B cell (primary cell): ENCODE measurements around the gene EPN2.

Experiments used
- EZH2 ChIP-seq: IDR thresholded peaks from 2 replicates; pipeline ENCODE4 v1.6.1; 2012; ENCODE audit warnings: borderline replicate concordance, low read depth, mild to moderate bottlenecking, moderate library complexity, low read length; ENCODE audit not compliant: insufficient read depth, poor library complexity, severe bottlenecking
- TF ChIP-seq, protein P1 (sequence below): fragments of 200-600 bp; IDR thresholded peaks from one replicate; pipeline ENCODE4 v1.8.0; 2022; ENCODE audit warnings: antibody characterized with exemption, mild to moderate bottlenecking

DNA sequence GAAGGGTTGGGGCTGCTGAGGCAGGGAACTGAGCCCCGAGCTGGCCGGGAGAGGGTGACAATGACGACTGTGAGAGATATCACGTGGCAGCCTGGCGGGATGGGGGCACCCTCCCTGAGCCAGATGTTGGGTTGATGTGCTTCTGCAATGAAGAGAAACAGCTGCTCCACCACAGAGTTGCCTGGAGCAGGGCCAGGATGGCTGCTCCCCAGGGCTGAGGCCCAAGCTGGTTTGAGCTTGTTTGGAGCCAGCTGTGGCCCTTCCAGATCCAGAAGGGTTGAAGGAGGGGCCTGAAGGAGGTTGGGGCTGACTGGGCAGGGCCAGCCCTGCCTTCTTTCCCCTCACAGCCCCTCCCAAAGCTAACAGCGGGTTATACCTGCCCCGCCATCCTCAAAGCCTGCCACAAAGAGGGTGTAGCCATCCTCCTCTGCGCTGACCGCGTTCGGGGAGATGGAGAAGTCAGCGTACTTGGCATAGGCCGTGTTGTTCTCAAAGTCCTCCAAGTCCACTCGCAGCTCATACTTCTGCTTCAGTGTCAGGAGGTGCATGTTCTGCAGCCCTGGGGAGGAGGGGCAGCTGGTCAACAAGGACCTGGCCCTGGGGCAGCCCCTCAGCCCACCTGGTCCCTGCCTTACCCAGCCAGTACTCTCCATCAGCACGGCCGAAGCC is 147.7 kb downstream of the EPN2 start:
- TF ChIP-seq, protein P1, sequence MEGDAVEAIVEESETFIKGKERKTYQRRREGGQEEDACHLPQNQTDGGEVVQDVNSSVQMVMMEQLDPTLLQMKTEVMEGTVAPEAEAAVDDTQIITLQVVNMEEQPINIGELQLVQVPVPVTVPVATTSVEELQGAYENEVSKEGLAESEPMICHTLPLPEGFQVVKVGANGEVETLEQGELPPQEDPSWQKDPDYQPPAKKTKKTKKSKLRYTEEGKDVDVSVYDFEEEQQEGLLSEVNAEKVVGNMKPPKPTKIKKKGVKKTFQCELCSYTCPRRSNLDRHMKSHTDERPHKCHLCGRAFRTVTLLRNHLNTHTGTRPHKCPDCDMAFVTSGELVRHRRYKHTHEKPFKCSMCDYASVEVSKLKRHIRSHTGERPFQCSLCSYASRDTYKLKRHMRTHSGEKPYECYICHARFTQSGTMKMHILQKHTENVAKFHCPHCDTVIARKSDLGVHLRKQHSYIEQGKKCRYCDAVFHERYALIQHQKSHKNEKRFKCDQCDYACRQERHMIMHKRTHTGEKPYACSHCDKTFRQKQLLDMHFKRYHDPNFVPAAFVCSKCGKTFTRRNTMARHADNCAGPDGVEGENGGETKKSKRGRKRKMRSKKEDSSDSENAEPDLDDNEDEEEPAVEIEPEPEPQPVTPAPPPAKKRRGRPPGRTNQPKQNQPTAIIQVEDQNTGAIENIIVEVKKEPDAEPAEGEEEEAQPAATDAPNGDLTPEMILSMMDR = no peak
- no peak for TF ChIP-seq EZH2
